ENCODE measurements around the gene AGBL5. TPM values are rescaled to one million over a fixed set of nuclear protein-coding genes. Genes with fewer than 3 reads are reported as not detected.

AGBL5 gene
- total and polyA plus RNA-seq, 9 of the 15 experiments (the other 6 are each of a cell fraction or from before 2014, with no cell fraction given): 3.3 to 52.7 (median 26.2) TPM

GRCh38 chr2:27032495-27033252 is 18.8 kb upstream of the AGBL5 start, which contains the start of gene TMEM214 (continued):
- TF ChIP-seq CHD7 (IDR thresholded peaks at IDR 0.05; ENCODE audit: low read depth, low read length) (no peak), CAMTA2 (CRISPR knock-in tag; conservative IDR thresholded peaks at IDR 0.05) (no peak), KAT7 (CRISPR knock-in tag; IDR thresholded peaks at IDR 0.05; ENCODE audit: borderline replicate concordance) (no peak)
- TF ChIP-seq, protein P1, sequence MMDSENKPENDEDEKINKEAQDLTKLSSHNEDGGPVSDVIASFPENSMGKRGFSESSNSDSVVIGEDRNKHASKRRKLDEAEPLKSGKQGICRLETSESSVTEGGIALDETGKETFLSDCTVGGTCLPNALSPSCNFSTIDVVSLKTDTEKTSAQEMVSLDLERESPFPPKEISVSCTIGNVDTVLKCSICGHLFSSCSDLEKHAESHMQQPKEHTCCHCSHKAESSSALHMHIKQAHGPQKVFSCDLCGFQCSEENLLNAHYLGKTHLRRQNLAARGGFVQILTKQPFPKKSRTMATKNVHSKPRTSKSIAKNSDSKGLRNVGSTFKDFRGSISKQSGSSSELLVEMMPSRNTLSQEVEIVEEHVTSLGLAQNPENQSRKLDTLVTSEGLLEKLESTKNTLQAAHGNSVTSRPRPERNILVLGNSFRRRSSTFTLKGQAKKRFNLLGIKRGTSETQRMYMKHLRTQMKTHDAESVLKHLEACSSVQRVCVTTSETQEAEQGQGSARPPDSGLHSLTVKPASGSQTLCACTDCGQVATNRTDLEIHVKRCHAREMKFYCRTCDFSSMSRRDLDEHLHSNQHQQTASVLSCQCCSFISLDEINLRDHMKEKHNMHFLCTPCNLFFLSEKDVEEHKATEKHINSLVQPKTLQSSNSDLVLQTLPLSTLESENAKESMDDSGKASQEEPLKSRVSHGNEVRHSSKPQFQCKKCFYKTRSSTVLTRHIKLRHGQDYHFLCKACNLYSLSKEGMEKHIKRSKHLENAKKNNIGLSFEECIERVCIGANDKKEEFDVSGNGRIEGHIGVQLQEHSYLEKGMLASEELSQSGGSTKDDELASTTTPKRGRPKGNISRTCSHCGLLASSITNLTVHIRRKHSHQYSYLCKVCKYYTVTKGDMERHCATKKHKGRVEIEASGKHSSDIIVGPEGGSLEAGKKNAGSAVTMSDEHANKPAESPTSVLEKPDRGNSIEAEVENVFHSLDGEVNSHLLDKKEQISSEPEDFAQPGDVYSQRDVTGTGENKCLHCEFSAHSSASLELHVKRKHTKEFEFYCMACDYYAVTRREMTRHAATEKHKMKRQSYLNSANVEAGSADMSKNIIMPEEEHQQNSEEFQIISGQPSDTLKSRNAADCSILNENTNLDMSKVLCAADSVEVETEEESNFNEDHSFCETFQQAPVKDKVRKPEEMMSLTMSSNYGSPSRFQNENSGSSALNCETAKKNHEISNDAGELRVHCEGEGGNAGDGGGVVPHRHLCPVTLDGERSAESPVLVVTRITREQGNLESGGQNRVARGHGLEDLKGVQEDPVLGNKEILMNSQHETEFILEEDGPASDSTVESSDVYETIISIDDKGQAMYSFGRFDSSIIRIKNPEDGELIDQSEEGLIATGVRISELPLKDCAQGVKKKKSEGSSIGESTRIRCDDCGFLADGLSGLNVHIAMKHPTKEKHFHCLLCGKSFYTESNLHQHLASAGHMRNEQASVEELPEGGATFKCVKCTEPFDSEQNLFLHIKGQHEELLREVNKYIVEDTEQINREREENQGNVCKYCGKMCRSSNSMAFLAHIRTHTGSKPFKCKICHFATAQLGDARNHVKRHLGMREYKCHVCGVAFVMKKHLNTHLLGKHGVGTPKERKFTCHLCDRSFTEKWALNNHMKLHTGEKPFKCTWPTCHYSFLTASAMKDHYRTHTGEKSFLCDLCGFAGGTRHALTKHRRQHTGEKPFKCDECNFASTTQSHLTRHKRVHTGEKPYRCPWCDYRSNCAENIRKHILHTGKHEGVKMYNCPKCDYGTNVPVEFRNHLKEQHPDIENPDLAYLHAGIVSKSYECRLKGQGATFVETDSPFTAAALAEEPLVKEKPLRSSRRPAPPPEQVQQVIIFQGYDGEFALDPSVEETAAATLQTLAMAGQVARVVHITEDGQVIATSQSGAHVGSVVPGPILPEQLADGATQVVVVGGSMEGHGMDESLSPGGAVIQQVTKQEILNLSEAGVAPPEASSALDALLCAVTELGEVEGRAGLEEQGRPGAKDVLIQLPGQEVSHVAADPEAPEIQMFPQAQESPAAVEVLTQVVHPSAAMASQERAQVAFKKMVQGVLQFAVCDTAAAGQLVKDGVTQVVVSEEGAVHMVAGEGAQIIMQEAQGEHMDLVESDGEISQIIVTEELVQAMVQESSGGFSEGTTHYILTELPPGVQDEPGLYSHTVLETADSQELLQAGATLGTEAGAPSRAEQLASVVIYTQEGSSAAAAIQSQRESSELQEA (IDR thresholded peaks at IDR 0.05; ENCODE audit: low read depth): no peak
